ENCODE measurements around the gene GPR137. TPM values are rescaled to one million over a fixed set of nuclear protein-coding genes. Genes with fewer than 3 reads are reported as not detected.
"Not testable (repeated sequence)": the region's sequence is repeated elsewhere in the genome, so short reads cannot be mapped to it uniquely, and the experiment has no call there.

Gene GPR137
- total RNA-seq, 1 donor = 18.5 TPM

DNA sequence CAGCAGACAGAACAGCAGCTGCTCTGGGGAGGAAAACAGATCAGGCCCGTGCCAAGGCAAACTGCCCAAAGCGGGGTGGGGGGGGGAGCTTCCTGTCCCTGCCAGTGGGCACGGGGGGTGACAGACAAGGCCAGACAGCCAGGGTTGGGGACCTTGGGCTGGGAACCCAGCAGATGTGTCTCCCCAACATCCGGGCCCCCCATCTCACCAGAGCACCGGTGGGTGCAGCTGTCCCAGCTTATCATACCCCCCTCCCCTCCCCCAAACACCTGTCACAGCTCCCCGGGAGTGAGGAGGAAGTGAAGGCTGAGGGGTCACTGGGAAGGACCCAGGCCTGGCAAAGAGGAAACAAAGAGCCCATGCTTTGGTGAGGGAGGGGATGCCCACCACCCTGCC lies 40.2 kb upstream of the GPR137 start:
- peak overlapping the region; percentile 85 for H3K27ac ChIP-seq (ENCODE audit: low read depth, low read length)
- no peak overlapping the region for H2AFZ ChIP-seq (ENCODE audit: low read length)
- peak overlapping the region; percentile 91 for H3K4me2 ChIP-seq (ENCODE audit: insufficient read depth, low read length)
- no peaks in the 10 kb centered on the region for H3K27me3 ChIP-seq (ENCODE audit: insufficient read depth, low read length)
- H3K79me2 ChIP-seq (ENCODE audit: insufficient read depth, low read length) = peaks cover 42% of the 10 kb centered on the region
- no peaks in the 10 kb centered on the region for H3K9me3 ChIP-seq (ENCODE audit: low read depth, low read length)
- peak; percentile 94 for DNase-seq (ENCODE audit: insufficient read length, low spot score, missing footprints)
- TF ChIP-seq, protein P1, sequence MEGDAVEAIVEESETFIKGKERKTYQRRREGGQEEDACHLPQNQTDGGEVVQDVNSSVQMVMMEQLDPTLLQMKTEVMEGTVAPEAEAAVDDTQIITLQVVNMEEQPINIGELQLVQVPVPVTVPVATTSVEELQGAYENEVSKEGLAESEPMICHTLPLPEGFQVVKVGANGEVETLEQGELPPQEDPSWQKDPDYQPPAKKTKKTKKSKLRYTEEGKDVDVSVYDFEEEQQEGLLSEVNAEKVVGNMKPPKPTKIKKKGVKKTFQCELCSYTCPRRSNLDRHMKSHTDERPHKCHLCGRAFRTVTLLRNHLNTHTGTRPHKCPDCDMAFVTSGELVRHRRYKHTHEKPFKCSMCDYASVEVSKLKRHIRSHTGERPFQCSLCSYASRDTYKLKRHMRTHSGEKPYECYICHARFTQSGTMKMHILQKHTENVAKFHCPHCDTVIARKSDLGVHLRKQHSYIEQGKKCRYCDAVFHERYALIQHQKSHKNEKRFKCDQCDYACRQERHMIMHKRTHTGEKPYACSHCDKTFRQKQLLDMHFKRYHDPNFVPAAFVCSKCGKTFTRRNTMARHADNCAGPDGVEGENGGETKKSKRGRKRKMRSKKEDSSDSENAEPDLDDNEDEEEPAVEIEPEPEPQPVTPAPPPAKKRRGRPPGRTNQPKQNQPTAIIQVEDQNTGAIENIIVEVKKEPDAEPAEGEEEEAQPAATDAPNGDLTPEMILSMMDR (IDR thresholded peaks at IDR 0.05; ENCODE audit: extremely low read depth, low read depth, low read length) = no peak
- peaks cover 15% of the 10 kb centered on the region for H3K36me3 ChIP-seq (ENCODE audit: insufficient read depth, low read length)
- H3K4me3 ChIP-seq (ENCODE audit: insufficient read depth, low read length) = peak overlapping the region; percentile 97
- peaks cover 29% of the 10 kb centered on the region for H3K4me1 ChIP-seq (ENCODE audit: insufficient read depth, low read length)
- H4K20me1 ChIP-seq (ENCODE audit: insufficient read depth, low read length) = peaks cover 8% of the 10 kb centered on the region

DNA sequence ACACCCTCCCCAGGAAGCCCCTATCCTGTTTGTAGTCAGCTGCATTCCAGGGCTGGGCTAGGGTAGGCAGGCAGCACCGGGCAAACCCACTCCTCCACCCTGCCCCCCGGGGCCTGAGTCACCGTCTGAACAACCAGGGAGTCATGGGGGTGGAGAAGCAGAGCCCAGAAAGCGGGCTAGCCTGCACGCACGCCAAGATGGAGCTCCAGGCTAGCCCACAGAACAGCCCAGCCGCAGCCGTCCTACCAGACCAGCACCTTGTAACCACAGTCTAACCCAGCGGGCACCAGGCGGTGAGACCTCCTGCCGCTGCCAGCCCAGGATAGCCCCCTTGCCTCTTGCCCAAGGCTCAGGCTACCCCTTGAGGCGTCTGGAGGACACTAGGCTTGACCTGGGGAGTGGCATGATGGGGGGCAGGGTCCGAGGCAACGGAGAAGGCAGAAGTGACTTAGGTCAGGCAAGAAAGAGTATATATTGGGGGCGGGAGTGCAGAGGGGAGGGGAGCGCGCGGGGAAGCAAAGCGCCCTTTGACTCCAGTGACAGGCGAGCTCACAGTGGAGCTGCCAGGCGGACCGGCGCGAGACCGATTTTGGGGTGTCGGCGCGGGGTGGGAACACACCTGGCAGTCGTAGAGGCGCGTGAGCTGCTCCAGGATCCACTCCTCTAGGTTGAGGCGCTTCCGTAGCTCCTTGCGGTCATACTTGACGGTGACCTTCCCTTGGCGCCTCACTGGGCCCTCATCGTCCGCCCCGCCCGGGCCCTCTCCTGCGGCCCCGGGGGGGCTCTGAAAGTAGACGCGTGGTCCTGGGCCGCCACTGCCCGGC lies 39.6 kb upstream of the GPR137 start:
- Histone ChIP-seq H3K4me2 (ENCODE audit: insufficient read depth, low read length) (peak overlapping the region; percentile 91), H3K27me3 (ENCODE audit: insufficient read depth, low read length) (no peaks in the 10 kb centered on the region), H3K9me3 (ENCODE audit: low read depth, low read length) (no peaks in the 10 kb centered on the region), H3K4me3 (ENCODE audit: insufficient read depth, low read length) (peak overlapping the region; percentile 97), H3K79me2 (ENCODE audit: insufficient read depth, low read length) (peaks cover 42% of the 10 kb centered on the region), H3K4me1 (ENCODE audit: insufficient read depth, low read length) (peaks cover 30% of the 10 kb centered on the region), H2AFZ (ENCODE audit: low read length) (peak overlapping the region; percentile 15), H3K27ac (ENCODE audit: low read depth, low read length) (peak overlapping the region; percentile 85), H3K36me3 (ENCODE audit: insufficient read depth, low read length) (peaks cover 15% of the 10 kb centered on the region), H4K20me1 (ENCODE audit: insufficient read depth, low read length) (peaks cover 8% of the 10 kb centered on the region)
- peak; percentile 100 for DNase-seq (ENCODE audit: insufficient read length, low spot score, missing footprints)
- TF ChIP-seq, protein P1 (IDR thresholded peaks at IDR 0.05; ENCODE audit: extremely low read depth, low read depth, low read length) = no peak

DNA sequence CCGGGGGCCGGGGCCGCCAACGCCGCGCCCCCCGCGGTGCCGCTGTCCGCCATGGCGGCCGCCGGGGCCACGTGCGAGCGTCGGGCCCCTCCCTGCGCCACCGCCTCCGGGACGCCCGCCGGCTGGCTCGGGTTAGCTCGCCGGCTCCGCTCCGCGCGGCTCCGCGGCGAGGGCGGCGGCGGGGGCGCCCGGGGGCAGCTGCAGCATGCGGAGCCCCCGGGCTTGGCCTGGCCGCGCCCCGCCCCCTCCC lies 39.1 kb upstream of the GPR137 start:
- H4K20me1 ChIP-seq (ENCODE audit: insufficient read depth, low read length); H3K27ac ChIP-seq (ENCODE audit: low read depth, low read length); H3K9me3 ChIP-seq (ENCODE audit: low read depth, low read length); DNase-seq (ENCODE audit: insufficient read length, low spot score, missing footprints); H3K4me2 ChIP-seq (ENCODE audit: insufficient read depth, low read length); H3K27me3 ChIP-seq (ENCODE audit: insufficient read depth, low read length); H2AFZ ChIP-seq (ENCODE audit: low read length): not testable (repeated sequence)
- peaks cover 42% of the 10 kb centered on the region for H3K79me2 ChIP-seq (ENCODE audit: insufficient read depth, low read length)
- peaks cover 15% of the 10 kb centered on the region for H3K36me3 ChIP-seq (ENCODE audit: insufficient read depth, low read length)
- peak overlapping the region; percentile 97 for H3K4me3 ChIP-seq (ENCODE audit: insufficient read depth, low read length)
- peaks cover 30% of the 10 kb centered on the region for H3K4me1 ChIP-seq (ENCODE audit: insufficient read depth, low read length)

DNA sequence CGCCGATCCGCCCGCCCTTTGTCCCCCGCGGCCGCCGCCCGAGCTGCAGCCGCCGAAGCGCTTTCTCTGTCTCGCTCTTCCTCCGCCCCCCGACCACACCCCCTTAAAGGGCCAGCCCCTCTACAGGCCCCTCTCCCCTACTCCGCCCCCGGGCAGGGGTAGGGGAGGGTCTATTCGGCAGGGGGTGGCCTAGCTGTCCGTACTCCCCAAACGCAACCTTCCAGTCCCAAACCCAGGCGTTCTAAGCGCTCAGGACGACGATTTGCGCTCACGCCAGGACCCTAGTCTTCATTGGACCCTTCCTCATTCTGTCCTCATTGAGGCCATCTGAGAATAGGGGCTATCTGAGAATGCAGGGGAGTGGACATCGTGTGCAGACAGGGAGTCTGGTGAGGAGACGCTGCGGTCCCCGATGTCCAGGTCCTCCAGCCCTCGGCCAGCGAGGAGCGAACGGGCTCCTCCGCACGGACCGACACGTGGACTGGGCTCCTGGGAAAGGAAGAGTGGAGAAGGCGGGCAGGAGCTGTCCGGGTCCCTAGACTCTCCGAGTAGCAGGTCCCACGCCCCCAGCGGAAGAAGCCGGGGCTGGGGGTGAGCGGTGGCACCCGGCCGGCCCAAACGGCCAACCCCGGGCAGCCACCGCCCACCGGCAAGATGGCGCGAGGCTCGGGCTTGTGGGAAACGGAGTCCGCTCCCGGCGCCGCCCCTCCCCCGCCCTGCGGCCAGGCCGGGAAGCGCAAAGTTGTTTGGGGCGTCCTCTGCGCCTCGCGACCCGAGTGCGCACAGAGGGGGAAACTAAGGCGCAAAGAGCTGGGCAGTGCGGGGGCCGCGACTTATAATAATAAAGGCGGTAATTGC lies 38.5 kb upstream of the GPR137 start, which contains the start of gene PPP1R14B:
PPP1R14B (minus strand) TSS at position 73 of the 858 bp plus-strand sequence. CDS start 270 bp downstream, outside the sequence.
- peaks cover 29% of the 10 kb centered on the region for H3K4me1 ChIP-seq (ENCODE audit: insufficient read depth, low read length)
- H2AFZ ChIP-seq (ENCODE audit: low read length) = peak within 1 kb of the TSS; percentile 75
- H3K36me3 ChIP-seq (ENCODE audit: insufficient read depth, low read length) = peaks cover 15% of the 10 kb centered on the region
- no peaks in the 10 kb centered on the region for H3K27me3 ChIP-seq (ENCODE audit: insufficient read depth, low read length)
- peaks cover 42% of the 10 kb centered on the region for H3K79me2 ChIP-seq (ENCODE audit: insufficient read depth, low read length)
- H4K20me1 ChIP-seq (ENCODE audit: insufficient read depth, low read length) = peaks cover 8% of the 10 kb centered on the region
- H3K27ac ChIP-seq (ENCODE audit: low read depth, low read length) = peak within 1 kb of the TSS; percentile 85
- TF ChIP-seq, protein P1 (IDR thresholded peaks at IDR 0.05; ENCODE audit: extremely low read depth, low read depth, low read length) = no peak
- peak within 1 kb of the TSS; percentile 97 for H3K4me3 ChIP-seq (ENCODE audit: insufficient read depth, low read length)
- peak; percentile 100 for DNase-seq (ENCODE audit: insufficient read length, low spot score, missing footprints)
- peak within 1 kb of the TSS; percentile 93 for H3K4me2 ChIP-seq (ENCODE audit: insufficient read depth, low read length)
- H3K9me3 ChIP-seq (ENCODE audit: low read depth, low read length) = no peaks in the 10 kb centered on the region

All from osteoblast (primary cell).